ENCODE data around the gene SLC4A5.
A peak's percentile ranks its signal among the peaks of the same experiment; 100 is the strongest.

The SLC4A5 gene

GRCh38 chr2:74333175-74333574 lies 10.0 kb downstream of the SLC4A5 start:
- Histone ChIP-seq H3K23ac (ENCODE audit: low read length) (no peak overlapping the region), H3K79me2 (ENCODE audit: control insufficient read depth, insufficient read depth, low read length, poor library complexity) (no peaks in the 10 kb centered on the region), H4K91ac (ENCODE audit: low read depth, low read length) (no peak overlapping the region), H3K79me1 (ENCODE audit: low read length) (no peaks in the 10 kb centered on the region), H3K4me1 (ENCODE audit: control insufficient read depth in 1 of 2, insufficient read depth in 2 of 2, low read length in 2 of 2) (no peaks in the 10 kb centered on the region), H3K4me2 (ENCODE audit: low read length) (no peak overlapping the region), H4K12ac (ENCODE audit: low read depth, low read length) (no peak overlapping the region), H2BK120ac (ENCODE audit: insufficient read depth, low read length, poor library complexity) (no peak overlapping the region), H3K14ac (ENCODE audit: low read length) (no peak overlapping the region), H3K36me3 (ENCODE audit: control insufficient read depth in 1 of 2, insufficient read depth in 2 of 2, low read length in 2 of 2) (no peaks in the 10 kb centered on the region), H3K9ac (ENCODE audit: low read length) (no peak overlapping the region), H3K4ac (ENCODE audit: low read depth, low read length) (no peak overlapping the region), H2AK5ac (ENCODE audit: low read length) (no peak overlapping the region), H3K18ac (ENCODE audit: low read length) (no peak overlapping the region), H2BK5ac (ENCODE audit: low read depth, low read length, poor library complexity) (no peak overlapping the region), H3K27me3 (ENCODE audit: insufficient read depth, low read length) (no peaks in the 10 kb centered on the region), H3K9me3 (ENCODE audit: insufficient read depth, low read depth, low read length) (peaks cover 8% of the 10 kb centered on the region), H3K4me3 (ENCODE audit: low read depth, low read length) (no peak overlapping the region), H2AFZ (ENCODE audit: insufficient read depth, low read length, poor library complexity) (no peak overlapping the region), H3K27ac (ENCODE audit: low read depth, low read length) (no peak overlapping the region), H2BK12ac (ENCODE audit: low read length) (no peak overlapping the region), H4K8ac (ENCODE audit: low read depth, low read length) (no peak overlapping the region)
- DNase-seq = peak in 1 of 2 donors; percentile 44
- WGBS (ENCODE audit: extremely low coverage, insufficient coverage, insufficient read length) = no CpG with 5 or more reads among the region's 3 CpGs

GRCh38 chr2:74332550-74333174 lies 10.6 kb downstream of the SLC4A5 start:
- Histone ChIP-seq H3K4me2 (ENCODE audit: low read length) (no peak overlapping the region), H3K27me3 (ENCODE audit: insufficient read depth, low read length) (no peaks in the 10 kb centered on the region), H4K12ac (ENCODE audit: low read depth, low read length) (no peak overlapping the region), H3K79me1 (ENCODE audit: low read length) (no peaks in the 10 kb centered on the region), H3K4me1 (ENCODE audit: control insufficient read depth in 1 of 2, insufficient read depth in 2 of 2, low read length in 2 of 2) (no peaks in the 10 kb centered on the region), H3K23ac (ENCODE audit: low read length) (no peak overlapping the region), H3K79me2 (ENCODE audit: control insufficient read depth, insufficient read depth, low read length, poor library complexity) (no peaks in the 10 kb centered on the region), H2AFZ (ENCODE audit: insufficient read depth, low read length, poor library complexity) (no peak overlapping the region), H3K4me3 (ENCODE audit: low read depth, low read length) (no peak overlapping the region), H3K9me3 (ENCODE audit: insufficient read depth, low read depth, low read length) (peaks cover 8% of the 10 kb centered on the region), H2BK120ac (ENCODE audit: insufficient read depth, low read length, poor library complexity) (no peak overlapping the region), H2AK5ac (ENCODE audit: low read length) (no peak overlapping the region), H3K9ac (ENCODE audit: low read length) (no peak overlapping the region), H3K18ac (ENCODE audit: low read length) (no peak overlapping the region), H2BK12ac (ENCODE audit: low read length) (no peak overlapping the region), H3K4ac (ENCODE audit: low read depth, low read length) (no peak overlapping the region), H3K14ac (ENCODE audit: low read length) (no peak overlapping the region), H4K91ac (ENCODE audit: low read depth, low read length) (no peak overlapping the region), H2BK5ac (ENCODE audit: low read depth, low read length, poor library complexity) (no peak overlapping the region), H3K27ac (ENCODE audit: low read depth, low read length) (no peak overlapping the region), H3K36me3 (ENCODE audit: control insufficient read depth in 1 of 2, insufficient read depth in 2 of 2, low read length in 2 of 2) (no peaks in the 10 kb centered on the region), H4K8ac (ENCODE audit: low read depth, low read length) (no peak overlapping the region)
- WGBS (ENCODE audit: extremely low coverage, insufficient coverage, insufficient read length) = no CpG with 5 or more reads among the region's 3 CpGs
- no peak for DNase-seq

GRCh38 chr2:74328573-74328972 lies 14.6 kb downstream of the SLC4A5 start:
- Histone ChIP-seq H4K8ac (ENCODE audit: low read depth, low read length) (no peak overlapping the region), H2AK5ac (ENCODE audit: low read length) (no peak overlapping the region), H4K12ac (ENCODE audit: low read depth, low read length) (no peak overlapping the region), H3K79me1 (ENCODE audit: low read length) (no peaks in the 10 kb centered on the region), H3K36me3 (ENCODE audit: control insufficient read depth in 1 of 2, insufficient read depth in 2 of 2, low read length in 2 of 2) (no peaks in the 10 kb centered on the region), H3K4me3 (ENCODE audit: low read depth, low read length) (no peak overlapping the region), H3K9ac (ENCODE audit: low read length) (no peak overlapping the region), H3K79me2 (ENCODE audit: control insufficient read depth, insufficient read depth, low read length, poor library complexity) (no peaks in the 10 kb centered on the region), H3K27me3 (ENCODE audit: insufficient read depth, low read length) (no peaks in the 10 kb centered on the region), H2BK12ac (ENCODE audit: low read length) (no peak overlapping the region), H3K4me2 (ENCODE audit: low read length) (no peak overlapping the region), H3K9me3 (ENCODE audit: insufficient read depth, low read depth, low read length) (peaks cover 8% of the 10 kb centered on the region), H2AFZ (ENCODE audit: insufficient read depth, low read length, poor library complexity) (no peak overlapping the region), H3K14ac (ENCODE audit: low read length) (no peak overlapping the region), H3K27ac (ENCODE audit: low read depth, low read length) (no peak overlapping the region), H2BK120ac (ENCODE audit: insufficient read depth, low read length, poor library complexity) (no peak overlapping the region), H3K4ac (ENCODE audit: low read depth, low read length) (no peak overlapping the region), H2BK5ac (ENCODE audit: low read depth, low read length, poor library complexity) (no peak overlapping the region), H3K18ac (ENCODE audit: low read length) (no peak overlapping the region), H3K23ac (ENCODE audit: low read length) (no peak overlapping the region), H3K4me1 (ENCODE audit: control insufficient read depth in 1 of 2, insufficient read depth in 2 of 2, low read length in 2 of 2) (no peaks in the 10 kb centered on the region), H4K91ac (ENCODE audit: low read depth, low read length) (no peak overlapping the region)
- no peak for DNase-seq
- no CpG with 5 or more reads among the region's 2 CpGs for WGBS (ENCODE audit: extremely low coverage, insufficient coverage, insufficient read length)

GRCh38 chr2:74328074-74328473 lies 15.1 kb downstream of the SLC4A5 start:
- Histone ChIP-seq H3K4me2 (ENCODE audit: low read length) (no peak overlapping the region), H2BK12ac (ENCODE audit: low read length) (no peak overlapping the region), H3K23ac (ENCODE audit: low read length) (no peak overlapping the region), H3K9me3 (ENCODE audit: insufficient read depth, low read depth, low read length) (peaks cover 8% of the 10 kb centered on the region), H3K4me3 (ENCODE audit: low read depth, low read length) (no peak overlapping the region), H3K27me3 (ENCODE audit: insufficient read depth, low read length) (no peaks in the 10 kb centered on the region), H4K8ac (ENCODE audit: low read depth, low read length) (no peak overlapping the region), H3K79me1 (ENCODE audit: low read length) (no peaks in the 10 kb centered on the region), H3K4ac (ENCODE audit: low read depth, low read length) (no peak overlapping the region), H3K14ac (ENCODE audit: low read length) (no peak overlapping the region), H4K12ac (ENCODE audit: low read depth, low read length) (no peak overlapping the region), H2AK5ac (ENCODE audit: low read length) (no peak overlapping the region), H3K4me1 (ENCODE audit: control insufficient read depth in 1 of 2, insufficient read depth in 2 of 2, low read length in 2 of 2) (no peaks in the 10 kb centered on the region), H3K36me3 (ENCODE audit: control insufficient read depth in 1 of 2, insufficient read depth in 2 of 2, low read length in 2 of 2) (no peaks in the 10 kb centered on the region), H3K27ac (ENCODE audit: low read depth, low read length) (no peak overlapping the region), H3K79me2 (ENCODE audit: control insufficient read depth, insufficient read depth, low read length, poor library complexity) (no peaks in the 10 kb centered on the region), H3K18ac (ENCODE audit: low read length) (no peak overlapping the region), H2BK5ac (ENCODE audit: low read depth, low read length, poor library complexity) (no peak overlapping the region), H2AFZ (ENCODE audit: insufficient read depth, low read length, poor library complexity) (no peak overlapping the region), H4K91ac (ENCODE audit: low read depth, low read length) (no peak overlapping the region), H3K9ac (ENCODE audit: low read length) (no peak overlapping the region), H2BK120ac (ENCODE audit: insufficient read depth, low read length, poor library complexity) (no peak overlapping the region)
- no CpG with 5 or more reads among the region's 2 CpGs for WGBS (ENCODE audit: extremely low coverage, insufficient coverage, insufficient read length)
- no peak for DNase-seq

All from trophoblast cell (in vitro differentiated cells and primary cell).